COLO668 (cell line): ENCODE measurements around the gene TNNC1.

Experiments
- DNase-seq: peaks from one replicate; lab custom pipeline; 2025; ENCODE audit not compliant: unreplicated experiment; lab: John Stamatoyannopoulos, UW

TNNC1 gene

GRCh38 chr3:52432225-52432624 lies 21.6 kb downstream of the TNNC1 start:
- no peak for DNase-seq

GRCh38 chr3:52431459-52432223 lies 22.2 kb downstream of the TNNC1 start:
- no peak for DNase-seq

GRCh38 chr3:52430416-52430810 lies 23.4 kb downstream of the TNNC1 start:
- no peak for DNase-seq

- DNase-seq: no peak
These were observed 23.9 kb downstream of the TNNC1 start for GRCh38 chr3:52429779-52430415.

- DNase-seq: no peak
These were observed 24.8 kb downstream of the TNNC1 start for GRCh38 chr3:52429031-52429430.

- peak; percentile 33 for DNase-seq
These were observed 25.5 kb downstream of the TNNC1 start for GRCh38 chr3:52428151-52429005.

GRCh38 chr3:52423173-52423572 lies 30.7 kb downstream of the TNNC1 start:
- no peak for DNase-seq

- no peak for DNase-seq
These were observed 31.2 kb downstream of the TNNC1 start for GRCh38 chr3:52422669-52423068.

GRCh38 chr3:52420388-52420787 lies 33.5 kb downstream of the TNNC1 start:
- no peak for DNase-seq

GRCh38 chr3:52415800-52416199 lies 38.0 kb downstream of the TNNC1 start:
- no peak for DNase-seq

- DNase-seq: no peak
These were observed 45.4 kb downstream of the TNNC1 start for GRCh38 chr3:52408466-52408865.

GRCh38 chr3:52407779-52408178 lies 46.1 kb downstream of the TNNC1 start:
- DNase-seq: no peak

- DNase-seq: no peak
These were observed 46.9 kb downstream of the TNNC1 start for GRCh38 chr3:52406791-52407510.

- DNase-seq: no peak
These were observed 47.6 kb downstream of the TNNC1 start for GRCh38 chr3:52406231-52406661.

- no peak for DNase-seq
These were observed 48.2 kb downstream of the TNNC1 start for GRCh38 chr3:52405601-52406110.

GRCh38 chr3:52405066-52405465 lies 48.8 kb downstream of the TNNC1 start:
- no peak for DNase-seq

GRCh38 chr3:52404391-52404790 lies 49.5 kb downstream of the TNNC1 start:
- DNase-seq: no peak

GRCh38 chr3:52403955-52404354 lies 49.9 kb downstream of the TNNC1 start:
- DNase-seq: no peak

GRCh38 chr3:52403271-52403841 lies 50.5 kb downstream of the TNNC1 start:
- no peak for DNase-seq

- no peak for DNase-seq
These were observed 51.1 kb downstream of the TNNC1 start for GRCh38 chr3:52402706-52403270.
